MM.1S (cell line): ENCODE measurements around the gene MED13L.

Experiments
- DNase-seq: peaks from one replicate; pipeline ENCODE4 v3.0.0-alpha.2; 2015
- H2AFZ ChIP-seq: fragments of 300-600 bp; sonication (generic); 2 replicates; pipeline ENCODE4 v1.6.0; 2016; ENCODE audit warnings: antibody characterized with exemption, low read length
- H3F3A ChIP-seq: fragments of 300-600 bp; sonication (generic); 2 replicates; pipeline ENCODE4 v1.6.1; 2016; ENCODE audit warnings: mild to moderate bottlenecking, antibody characterized with exemption, low read length, moderate library complexity, mixed read lengths; ENCODE audit not compliant: insufficient read depth
- H3K27ac ChIP-seq: fragments of 300-600 bp; sonication (generic); 2 replicates; pipeline ENCODE4 v1.5.1; 2016; ENCODE audit warnings: mild to moderate bottlenecking, low read length
- H3K27me3 ChIP-seq: fragments of 300-600 bp; sonication (generic); replicated peaks from 2 replicates; pipeline ENCODE4 v1.6.0; 2016; ENCODE audit warnings: low read length; ENCODE audit not compliant: insufficient read depth
- H3K36me3 ChIP-seq: fragments of 300-600 bp; sonication (generic); replicated peaks from 2 replicates; pipeline ENCODE4 v1.6.1; 2016; ENCODE audit warnings: mild to moderate bottlenecking, low read length, mixed read lengths; ENCODE audit not compliant: insufficient read depth
- H3K4me1 ChIP-seq: fragments of 300-600 bp; sonication (generic); 2 replicates; pipeline ENCODE4 v1.6.1; 2016; ENCODE audit warnings: low read length, mixed read lengths
- H3K4me2 ChIP-seq: fragments of 300-600 bp; sonication (generic); 2 replicates; pipeline ENCODE4 v1.6.0; 2016; ENCODE audit warnings: low read depth, low read length
- H3K4me3 ChIP-seq: fragments of 300-600 bp; sonication (generic); 2 replicates; pipeline ENCODE4 v1.5.1; 2016; ENCODE audit warnings: low read length, mixed read lengths
- H3K79me2 ChIP-seq: fragments of 300-600 bp; sonication (generic); 2 replicates; pipeline ENCODE4 v1.6.1; 2016; ENCODE audit warnings: mixed run types, low read length, mixed read lengths
- H3K9ac ChIP-seq: fragments of 300-600 bp; sonication (generic); 2 replicates; pipeline ENCODE4 v1.6.1; 2016; ENCODE audit warnings: low read length, mixed read lengths
- H3K9me2 ChIP-seq: fragments of 300-600 bp; sonication (generic); replicated peaks from 2 replicates; pipeline ENCODE4 v1.6.1; 2016; ENCODE audit warnings: mild to moderate bottlenecking, low read length, mixed read lengths; ENCODE audit not compliant: insufficient read depth
- H3K9me3 ChIP-seq: fragments of 300-600 bp; sonication (generic); replicated peaks from 2 replicates; pipeline ENCODE4 v1.6.1; 2016; ENCODE audit warnings: mild to moderate bottlenecking, low read length, mixed read lengths; ENCODE audit not compliant: insufficient read depth
- H4K20me1 ChIP-seq: fragments of 300-600 bp; sonication (generic); 2 replicates; pipeline ENCODE4 v1.6.1; 2016; ENCODE audit warnings: mild to moderate bottlenecking, low read length, moderate library complexity, mixed read lengths; ENCODE audit not compliant: insufficient read depth
- EZH2 ChIP-seq: fragments of 300-600 bp; sonication (generic); optimal IDR thresholded peaks from 2 replicates; pipeline ENCODE3; 2017; ENCODE audit warnings: low read depth, mild to moderate bottlenecking, antibody characterized with exemption, low read length, mixed read lengths
- EZH2phosphoT487 ChIP-seq: fragments of 300-600 bp; sonication (generic); IDR thresholded peaks from 2 replicates; pipeline ENCODE4 v1.6.1; 2018; ENCODE audit warnings: antibody characterized with exemption, low read length
- TF ChIP-seq, protein P1 (sequence below): fragments of 300-600 bp; sonication (generic); IDR thresholded peaks from 2 replicates; pipeline ENCODE4 v1.5.1; 2016; ENCODE audit warnings: antibody characterized with exemption, low read length, mixed read lengths

Gene MED13L

DNA sequence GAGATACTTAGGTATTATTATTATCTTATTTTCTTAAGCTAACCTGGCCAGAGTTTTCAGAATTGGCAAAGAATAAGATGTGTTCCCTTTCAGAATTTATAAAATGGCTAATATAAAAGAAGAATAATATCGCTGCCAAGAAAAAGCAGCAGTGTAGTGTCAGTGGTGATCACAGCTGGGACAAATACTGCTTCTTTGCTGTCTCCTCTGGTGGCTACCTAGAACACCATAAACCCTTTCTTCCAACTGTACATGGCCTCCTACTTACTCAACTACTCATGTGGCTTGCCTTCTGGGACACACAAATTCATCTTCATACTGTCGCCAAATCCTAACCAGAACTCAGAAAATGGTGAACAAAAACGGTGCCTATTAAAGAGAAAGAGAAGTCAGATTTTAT, 72.7 kb downstream of the MED13L start:
- Histone ChIP-seq H3K9me3 (no peaks in the 10 kb centered on the region), H3K79me2 (peaks cover 96% of the 10 kb centered on the region), H3K9me2 (no peaks in the 10 kb centered on the region), H3K36me3 (no peaks in the 10 kb centered on the region), H3F3A (no peaks in the 10 kb centered on the region), H3K4me2 (no peak overlapping the region), H3K4me3 (no peak overlapping the region), H3K9ac (no peak overlapping the region), H3K27me3 (no peaks in the 10 kb centered on the region), H2AFZ (no peak overlapping the region), H4K20me1 (peaks cover 3% of the 10 kb centered on the region; the same call in 1 of the 2 replicates), H3K4me1 (no peaks in the 10 kb centered on the region), H3K27ac (no peak overlapping the region)
- no peak for TF ChIP-seq EZH2
- TF ChIP-seq EZH2phosphoT487 = no peak
- TF ChIP-seq, protein P1, sequence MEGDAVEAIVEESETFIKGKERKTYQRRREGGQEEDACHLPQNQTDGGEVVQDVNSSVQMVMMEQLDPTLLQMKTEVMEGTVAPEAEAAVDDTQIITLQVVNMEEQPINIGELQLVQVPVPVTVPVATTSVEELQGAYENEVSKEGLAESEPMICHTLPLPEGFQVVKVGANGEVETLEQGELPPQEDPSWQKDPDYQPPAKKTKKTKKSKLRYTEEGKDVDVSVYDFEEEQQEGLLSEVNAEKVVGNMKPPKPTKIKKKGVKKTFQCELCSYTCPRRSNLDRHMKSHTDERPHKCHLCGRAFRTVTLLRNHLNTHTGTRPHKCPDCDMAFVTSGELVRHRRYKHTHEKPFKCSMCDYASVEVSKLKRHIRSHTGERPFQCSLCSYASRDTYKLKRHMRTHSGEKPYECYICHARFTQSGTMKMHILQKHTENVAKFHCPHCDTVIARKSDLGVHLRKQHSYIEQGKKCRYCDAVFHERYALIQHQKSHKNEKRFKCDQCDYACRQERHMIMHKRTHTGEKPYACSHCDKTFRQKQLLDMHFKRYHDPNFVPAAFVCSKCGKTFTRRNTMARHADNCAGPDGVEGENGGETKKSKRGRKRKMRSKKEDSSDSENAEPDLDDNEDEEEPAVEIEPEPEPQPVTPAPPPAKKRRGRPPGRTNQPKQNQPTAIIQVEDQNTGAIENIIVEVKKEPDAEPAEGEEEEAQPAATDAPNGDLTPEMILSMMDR = no peak
- no peak for DNase-seq

DNA sequence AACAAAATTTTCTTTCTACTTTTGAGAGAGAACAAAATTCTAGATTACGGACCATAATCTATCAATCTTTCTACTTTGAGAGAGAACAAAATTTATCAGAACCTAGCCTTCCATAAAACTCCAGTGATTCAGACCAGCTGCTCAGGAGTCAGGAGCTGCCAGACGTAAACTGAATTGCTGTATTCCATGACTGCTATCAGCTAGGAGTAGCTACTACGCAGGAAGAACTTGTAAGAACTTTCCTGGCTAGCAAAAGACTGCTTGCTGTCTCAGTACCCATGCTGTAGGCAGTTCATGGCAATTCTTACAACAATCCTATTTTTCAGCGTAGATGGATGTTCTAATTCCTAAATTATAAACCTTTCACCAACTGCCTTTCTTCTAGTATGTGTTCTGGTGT, 73.3 kb downstream of the MED13L start:
- DNase-seq = no peak
- no peaks in the 10 kb centered on the region for H3K36me3 ChIP-seq
- H3K27ac ChIP-seq = no peak overlapping the region
- H3K27me3 ChIP-seq = no peaks in the 10 kb centered on the region
- H2AFZ ChIP-seq = no peak overlapping the region
- no peaks in the 10 kb centered on the region for H3K4me1 ChIP-seq
- H3K9me2 ChIP-seq = no peaks in the 10 kb centered on the region
- H4K20me1 ChIP-seq = peaks cover 3% of the 10 kb centered on the region; the same call in 1 of the 2 replicates
- TF ChIP-seq EZH2phosphoT487 (no peak), EZH2 (no peak)
- TF ChIP-seq, protein P1 = no peak
- H3K79me2 ChIP-seq = peaks cover 96% of the 10 kb centered on the region
- no peaks in the 10 kb centered on the region for H3F3A ChIP-seq
- no peaks in the 10 kb centered on the region for H3K9me3 ChIP-seq
- H3K4me2 ChIP-seq = no peak overlapping the region
- H3K4me3 ChIP-seq = no peak overlapping the region
- no peak overlapping the region for H3K9ac ChIP-seq

DNA sequence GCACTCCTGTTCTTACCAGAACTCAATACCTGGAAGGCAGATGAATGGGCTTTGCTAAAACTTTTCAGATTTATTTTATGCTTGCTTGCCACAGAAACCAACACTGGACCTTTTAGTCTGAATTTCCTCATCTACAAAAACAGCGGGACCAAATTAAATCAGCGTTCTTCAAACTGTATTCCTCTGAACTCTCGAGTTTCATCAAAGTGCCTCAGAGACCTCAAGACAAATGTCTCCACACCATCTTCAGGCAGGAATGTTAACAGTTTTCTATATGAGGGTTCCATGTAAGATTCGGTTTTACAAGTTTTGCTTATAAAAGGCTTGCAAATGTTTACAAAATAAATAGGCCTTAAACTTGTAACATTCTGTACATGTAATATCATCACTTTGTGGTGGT, 74.6 kb downstream of the MED13L start:
- no peak overlapping the region for H2AFZ ChIP-seq
- H3K36me3 ChIP-seq = no peaks in the 10 kb centered on the region
- H4K20me1 ChIP-seq = 0 out of 2 replicates have a peak, but pooled peaks cover 3% of the 10 kb centered on the region
- H3K9ac ChIP-seq = no peak overlapping the region
- H3K4me3 ChIP-seq = no peak overlapping the region
- no peak overlapping the region for H3K4me2 ChIP-seq
- H3K27ac ChIP-seq = no peak overlapping the region
- no peaks in the 10 kb centered on the region for H3K9me2 ChIP-seq
- no peaks in the 10 kb centered on the region for H3K4me1 ChIP-seq
- no peaks in the 10 kb centered on the region for H3K27me3 ChIP-seq
- H3F3A ChIP-seq = no peaks in the 10 kb centered on the region
- no peaks in the 10 kb centered on the region for H3K9me3 ChIP-seq
- DNase-seq = no peak
- TF ChIP-seq, protein P1 = no peak
- TF ChIP-seq EZH2phosphoT487 = no peak
- TF ChIP-seq EZH2 = no peak
- H3K79me2 ChIP-seq = peaks cover 97% of the 10 kb centered on the region
